OCI-LY1 (cell line): ENCODE results near the gene TRPM5.

ENCODE experiments used
- CTCF ChIP-seq: fragments of 200-600 bp; sonication (generic), shearing (Covaris generic); IDR thresholded peaks from 2 replicates; pipeline ENCODE4 v1.5.1; 2017; ENCODE audit warnings: mild to moderate bottlenecking, antibody characterized with exemption, low read length, moderate library complexity, mixed read lengths
- EZH2 ChIP-seq: fragments of 200-600 bp; sonication (generic), shearing (Covaris generic); IDR thresholded peaks from 2 replicates; pipeline ENCODE4 v1.8.0; 2017; ENCODE audit warnings: borderline replicate concordance, mixed run types, mild to moderate bottlenecking, antibody characterized with exemption, low read length, moderate library complexity, mixed read lengths

GRCh38 chr11:2445746-2446551 is 1.6 kb upstream of the TRPM5 start:
- no peak for TF ChIP-seq CTCF
- no peak for TF ChIP-seq EZH2
